Measurements from ENCODE around the gene KIAA0232. TPM values are rescaled to one million over a fixed set of nuclear protein-coding genes. Genes with fewer than 3 reads are reported as not detected.

KIAA0232 gene
- total RNA-seq, 4 donors from 2014 or later: 39.1 to 66.4 (median 60.4) TPM

- Histone ChIP-seq H3K4me1 (peaks cover 42 to 47% of the 10 kb centered on the region in 2 donors), H3K4me3 (peak overlapping the region; percentile 54 to 98 (median 70))
- intact Hi-C loops (cut with DNase I; ENCODE audit: low total_unique reads): loop anchor here (5.0 kb wide), 3 partner anchors 76 to 286 kb away; partner anchors contain the start of genes GRPEL1 and MRFAP1
These were observed 966 bp upstream of the KIAA0232 start for GRCh38 chr4:6781561-6781960.

DNA sequence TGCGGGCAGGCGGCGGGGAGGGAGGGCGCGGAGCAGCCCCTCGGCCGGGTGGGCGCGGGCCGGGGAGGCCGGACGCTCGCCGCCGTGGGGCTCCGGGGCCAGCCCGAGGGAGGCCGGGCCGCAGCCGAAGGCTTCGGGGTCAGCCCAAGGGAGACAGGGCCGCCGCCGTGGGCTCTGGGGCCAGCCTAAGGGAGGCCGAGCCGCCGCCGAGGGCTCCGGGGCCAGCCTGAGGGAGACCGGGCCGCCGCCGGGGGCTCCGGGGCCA is 251 bp downstream of the KIAA0232 start:
- Histone ChIP-seq H3K36me3 (no peaks in the 10 kb centered on the region), H3K27ac (peak overlapping the region; percentile 95 to 100 (median 98)), H3K4me3 (peak overlapping the region; percentile 74 to 98 (median 82)), H3K9me3 (no peaks in the 10 kb centered on the region), H3K4me1 (peaks cover 53 to 55% of the 10 kb centered on the region in 2 donors), H3K27me3 (no peaks in the 10 kb centered on the region)
- peak in 1 of 2 donors; percentile 7 for ATAC-seq
- DNase-seq: no peak
- TF ChIP-seq POLR2A (IDR thresholded peaks at IDR 0.05): no peak
- TF ChIP-seq, protein P1, sequence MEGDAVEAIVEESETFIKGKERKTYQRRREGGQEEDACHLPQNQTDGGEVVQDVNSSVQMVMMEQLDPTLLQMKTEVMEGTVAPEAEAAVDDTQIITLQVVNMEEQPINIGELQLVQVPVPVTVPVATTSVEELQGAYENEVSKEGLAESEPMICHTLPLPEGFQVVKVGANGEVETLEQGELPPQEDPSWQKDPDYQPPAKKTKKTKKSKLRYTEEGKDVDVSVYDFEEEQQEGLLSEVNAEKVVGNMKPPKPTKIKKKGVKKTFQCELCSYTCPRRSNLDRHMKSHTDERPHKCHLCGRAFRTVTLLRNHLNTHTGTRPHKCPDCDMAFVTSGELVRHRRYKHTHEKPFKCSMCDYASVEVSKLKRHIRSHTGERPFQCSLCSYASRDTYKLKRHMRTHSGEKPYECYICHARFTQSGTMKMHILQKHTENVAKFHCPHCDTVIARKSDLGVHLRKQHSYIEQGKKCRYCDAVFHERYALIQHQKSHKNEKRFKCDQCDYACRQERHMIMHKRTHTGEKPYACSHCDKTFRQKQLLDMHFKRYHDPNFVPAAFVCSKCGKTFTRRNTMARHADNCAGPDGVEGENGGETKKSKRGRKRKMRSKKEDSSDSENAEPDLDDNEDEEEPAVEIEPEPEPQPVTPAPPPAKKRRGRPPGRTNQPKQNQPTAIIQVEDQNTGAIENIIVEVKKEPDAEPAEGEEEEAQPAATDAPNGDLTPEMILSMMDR (IDR thresholded peaks at IDR 0.05 in 4 of 5, conservative IDR thresholded peaks at IDR 0.05 in 1 of 5): no peak
- intact Hi-C loops (cut with DNase I; ENCODE audit: low total_unique reads): loop anchor here (1.0 to 5.0 kb wide), 7 partner anchors 66 to 285 kb away; partner anchors contain the start of genes BLOC1S4, GRPEL1, MRFAP1 and TADA2B
- in situ Hi-C loops (cut with MboI; ENCODE audit: low sequenced_read_pairs in 4 of 4): loop anchor here in 1 of 4 donors (10.0 kb wide), 1 partner anchor 72 kb away; no protein-coding TSS in a partner anchor

More at GRCh38 chr4:6781561-6781960, 966 bp upstream of the KIAA0232 start:
- peak overlapping the region; percentile 82 to 100 (median 96) for H3K27ac ChIP-seq
- no peaks in the 10 kb centered on the region for H3K9me3 ChIP-seq
- TF ChIP-seq, protein P1 (IDR thresholded peaks at IDR 0.05 in 4 of 5, conservative IDR thresholded peaks at IDR 0.05 in 1 of 5): no peak
- no peak for TF ChIP-seq POLR2A (IDR thresholded peaks at IDR 0.05)
- H3K27me3 ChIP-seq: no peaks in the 10 kb centered on the region
- no peak for DNase-seq
- ATAC-seq: no peak
- in situ Hi-C loops (cut with MboI; ENCODE audit: low sequenced_read_pairs in 4 of 4): loop anchor here in 1 of 4 donors (10.0 kb wide), 1 partner anchor 73 kb away; no protein-coding TSS in a partner anchor
- H3K36me3 ChIP-seq: no peaks in the 10 kb centered on the region

GRCh38 chr4:6783111-6783981 is 819 bp downstream of the KIAA0232 start:
- Histone ChIP-seq H3K4me3 (peak overlapping the region; percentile 74 to 98 (median 82)), H3K9me3 (no peaks in the 10 kb centered on the region), H3K27me3 (no peaks in the 10 kb centered on the region), H3K36me3 (no peaks in the 10 kb centered on the region), H3K27ac (peak overlapping the region; percentile 95 to 100 (median 98)), H3K4me1 (peaks cover 58 to 59% of the 10 kb centered on the region in 2 donors)
- in situ Hi-C loops (cut with MboI; ENCODE audit: low sequenced_read_pairs in 4 of 4) (loop anchor here in 1 of 4 donors (10.0 kb wide), 1 partner anchor 71 kb away; no protein-coding TSS in a partner anchor), intact Hi-C loops (cut with DNase I; ENCODE audit: low total_unique reads) (loop anchor here (2.0 to 5.0 kb wide), 6 partner anchors 74 to 284 kb away; partner anchors contain the start of genes GRPEL1, MRFAP1 and TADA2B)
- peak; percentile 88 to 93 for DNase-seq
- TF ChIP-seq POLR2A (IDR thresholded peaks at IDR 0.05): peak; percentile 94 to 95
- TF ChIP-seq, protein P1 (IDR thresholded peaks at IDR 0.05 in 4 of 5, conservative IDR thresholded peaks at IDR 0.05 in 1 of 5): peak in 4 of 5 experiments; percentile 4 to 42 (median 19)
- peak; percentile 67 to 72 for ATAC-seq

GRCh38 chr4:6785572-6785925 is 3.0 kb downstream of the KIAA0232 start:
- DNase-seq (no peak), ATAC-seq (no peak)
- no peaks in the 10 kb centered on the region for H3K27me3 ChIP-seq
- H3K9me3 ChIP-seq: no peaks in the 10 kb centered on the region
- TF ChIP-seq, protein P1 (IDR thresholded peaks at IDR 0.05 in 4 of 5, conservative IDR thresholded peaks at IDR 0.05 in 1 of 5): no peak
- TF ChIP-seq POLR2A (IDR thresholded peaks at IDR 0.05): no peak
- peak overlapping the region; percentile 84 to 100 (median 98) for H3K27ac ChIP-seq
- peaks cover 61 to 67% of the 10 kb centered on the region in 2 donors for H3K4me1 ChIP-seq
- intact Hi-C loops (cut with DNase I; ENCODE audit: low total_unique reads): no loop called here
- no peak overlapping the region for H3K4me3 ChIP-seq
- in situ Hi-C loops (cut with MboI; ENCODE audit: low sequenced_read_pairs in 4 of 4): loop anchor here in 1 of 4 donors (10.0 kb wide), 1 partner anchor 69 kb away; no protein-coding TSS in a partner anchor
- no peaks in the 10 kb centered on the region for H3K36me3 ChIP-seq
